Measurements from ENCODE around the gene IFT74. TPM values are rescaled to one million over a fixed set of nuclear protein-coding genes. Genes with fewer than 3 reads are reported as not detected.

Gene IFT74
- total RNA-seq, 1 donor from 2014 or later = 15.6 TPM

DNA sequence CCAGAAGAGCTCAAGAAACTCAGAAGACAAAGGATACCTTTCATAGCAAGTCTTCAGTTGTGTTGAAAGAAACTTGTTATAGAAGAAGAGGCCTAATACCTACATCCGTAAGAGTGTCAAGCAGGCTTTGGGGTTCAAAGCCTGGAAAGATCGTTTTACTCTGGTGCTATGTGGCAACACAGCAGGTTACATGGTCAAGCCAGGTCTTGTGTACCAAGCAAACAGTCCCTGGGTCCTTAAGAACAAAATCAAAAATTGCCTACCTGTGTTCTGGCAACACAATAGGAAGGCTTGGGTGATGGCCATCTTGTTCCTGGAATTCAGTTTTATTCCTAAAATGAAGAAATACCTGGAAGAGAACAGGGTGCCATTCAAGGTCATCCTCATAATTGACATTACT lies 81.3 kb downstream of the IFT74 start:
- no peaks in the 10 kb centered on the region for H3K4me1 ChIP-seq
- H3K4me3 ChIP-seq = no peak overlapping the region
- H3K36me3 ChIP-seq = no peaks in the 10 kb centered on the region
- DNase-seq (no peak), ATAC-seq (no peak)
- H3K27ac ChIP-seq = no peak overlapping the region
- TF ChIP-seq, protein P1, sequence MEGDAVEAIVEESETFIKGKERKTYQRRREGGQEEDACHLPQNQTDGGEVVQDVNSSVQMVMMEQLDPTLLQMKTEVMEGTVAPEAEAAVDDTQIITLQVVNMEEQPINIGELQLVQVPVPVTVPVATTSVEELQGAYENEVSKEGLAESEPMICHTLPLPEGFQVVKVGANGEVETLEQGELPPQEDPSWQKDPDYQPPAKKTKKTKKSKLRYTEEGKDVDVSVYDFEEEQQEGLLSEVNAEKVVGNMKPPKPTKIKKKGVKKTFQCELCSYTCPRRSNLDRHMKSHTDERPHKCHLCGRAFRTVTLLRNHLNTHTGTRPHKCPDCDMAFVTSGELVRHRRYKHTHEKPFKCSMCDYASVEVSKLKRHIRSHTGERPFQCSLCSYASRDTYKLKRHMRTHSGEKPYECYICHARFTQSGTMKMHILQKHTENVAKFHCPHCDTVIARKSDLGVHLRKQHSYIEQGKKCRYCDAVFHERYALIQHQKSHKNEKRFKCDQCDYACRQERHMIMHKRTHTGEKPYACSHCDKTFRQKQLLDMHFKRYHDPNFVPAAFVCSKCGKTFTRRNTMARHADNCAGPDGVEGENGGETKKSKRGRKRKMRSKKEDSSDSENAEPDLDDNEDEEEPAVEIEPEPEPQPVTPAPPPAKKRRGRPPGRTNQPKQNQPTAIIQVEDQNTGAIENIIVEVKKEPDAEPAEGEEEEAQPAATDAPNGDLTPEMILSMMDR (IDR thresholded peaks at IDR 0.05) = no peak
- intact Hi-C loops (cut with DNase I) = loop anchor here (10.0 kb wide), 1 partner anchor 63 kb away; no protein-coding TSS in a partner anchor
- H3K9me3 ChIP-seq = no peaks in the 10 kb centered on the region
- no peaks in the 10 kb centered on the region for H3K27me3 ChIP-seq (ENCODE audit: low read depth)

DNA sequence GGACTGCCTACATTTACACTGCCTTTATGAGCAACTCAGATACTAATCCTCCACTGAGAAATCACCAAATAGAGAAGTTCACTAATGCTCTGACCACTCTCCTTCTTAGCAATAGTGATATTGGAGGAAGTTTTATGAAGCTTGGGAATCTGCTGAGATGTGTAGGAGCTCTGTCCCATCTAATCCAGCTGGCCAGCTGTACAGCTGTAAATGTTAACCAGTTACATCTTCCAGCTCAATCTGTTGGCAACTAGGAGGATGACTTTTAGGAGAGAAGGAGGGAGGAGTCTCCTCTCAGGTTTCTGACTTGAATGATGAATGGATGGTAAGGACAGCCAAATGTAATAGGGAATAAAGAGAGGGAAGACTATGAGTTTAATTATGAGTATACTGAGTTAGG lies 85.5 kb downstream of the IFT74 start:
- intact Hi-C loops (cut with DNase I) = no loop called here
- DNase-seq (no peak), ATAC-seq (no peak)
- Histone ChIP-seq H3K9me3 (no peaks in the 10 kb centered on the region), H3K36me3 (no peaks in the 10 kb centered on the region), H3K4me1 (no peaks in the 10 kb centered on the region), H3K4me3 (no peak overlapping the region), H3K27ac (no peak overlapping the region), H3K27me3 (ENCODE audit: low read depth) (no peaks in the 10 kb centered on the region)
- TF ChIP-seq, protein P1 (IDR thresholded peaks at IDR 0.05) = no peak

DNA sequence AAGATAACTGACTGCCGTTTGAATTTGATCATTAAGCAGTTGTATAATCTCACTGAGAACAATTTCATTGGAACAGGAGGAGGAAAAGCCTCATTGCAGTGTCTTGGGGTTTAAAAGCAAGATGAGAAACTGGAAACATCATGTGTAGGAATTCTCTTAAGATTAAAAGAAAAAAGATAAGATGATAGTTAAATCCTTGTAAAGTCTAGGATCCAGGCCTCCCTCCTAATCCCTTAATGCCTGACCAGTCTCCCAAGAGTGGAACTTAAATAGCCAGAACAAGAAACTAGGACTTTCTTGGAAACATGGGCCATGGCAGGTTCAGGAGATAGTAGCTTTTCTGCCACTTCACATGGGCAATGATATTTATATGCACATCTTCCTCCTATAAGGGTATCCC lies 86.3 kb downstream of the IFT74 start:
- Histone ChIP-seq H3K4me1 (no peaks in the 10 kb centered on the region), H3K4me3 (no peak overlapping the region), H3K36me3 (peaks cover 3% of the 10 kb centered on the region), H3K9me3 (no peaks in the 10 kb centered on the region), H3K27me3 (ENCODE audit: low read depth) (no peaks in the 10 kb centered on the region), H3K27ac (no peak overlapping the region)
- DNase-seq = no peak
- TF ChIP-seq, protein P1 (IDR thresholded peaks at IDR 0.05) = no peak
- ATAC-seq = no peak
- intact Hi-C loops (cut with DNase I) = no loop called here

DNA sequence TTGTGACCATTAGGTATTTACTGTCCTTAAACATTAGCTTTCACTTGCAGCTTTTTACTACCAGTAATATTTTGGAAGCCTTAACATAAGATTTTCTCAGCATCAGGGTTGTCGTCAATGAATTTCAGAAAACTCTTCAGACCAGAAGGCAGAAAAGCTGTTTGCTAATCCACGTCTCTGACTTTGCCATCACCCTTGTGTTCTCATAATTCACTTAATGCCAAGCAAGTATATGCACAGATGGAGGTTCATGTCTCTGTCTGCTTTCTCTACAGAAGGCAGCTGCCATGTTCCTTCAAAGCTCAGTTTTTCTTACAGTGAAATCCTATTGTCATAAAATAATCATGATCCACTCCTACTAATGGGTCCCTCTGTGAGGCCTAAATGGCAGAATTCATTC lies 87.0 kb downstream of the IFT74 start:
- H3K36me3 ChIP-seq = peaks cover 10% of the 10 kb centered on the region
- no peak overlapping the region for H3K4me3 ChIP-seq
- ATAC-seq (no peak), DNase-seq (no peak)
- TF ChIP-seq, protein P1 (IDR thresholded peaks at IDR 0.05) = no peak
- intact Hi-C loops (cut with DNase I) = no loop called here
- no peaks in the 10 kb centered on the region for H3K27me3 ChIP-seq (ENCODE audit: low read depth)
- H3K4me1 ChIP-seq = no peaks in the 10 kb centered on the region
- no peaks in the 10 kb centered on the region for H3K9me3 ChIP-seq
- H3K27ac ChIP-seq = no peak overlapping the region

DNA sequence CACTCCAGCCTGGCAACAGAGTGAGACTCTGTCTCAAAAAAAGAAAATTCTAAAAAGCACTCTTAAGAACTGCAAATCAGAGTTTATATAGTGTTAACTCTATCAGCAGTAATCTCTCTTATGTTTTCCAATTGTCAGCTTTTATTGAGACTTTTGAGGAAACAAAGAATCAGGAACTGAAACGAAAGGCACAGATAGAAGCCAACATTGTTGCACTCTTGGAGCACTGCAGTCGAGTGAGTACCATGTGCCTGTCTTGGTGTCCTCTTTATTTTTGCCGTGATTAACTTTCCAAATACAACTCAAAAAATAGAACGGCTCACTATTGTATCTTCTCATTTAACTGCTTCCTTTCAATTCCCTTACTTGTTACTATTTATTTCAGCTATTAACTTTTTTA lies 90.9 kb downstream of the IFT74 start:
- Histone ChIP-seq H3K27me3 (ENCODE audit: low read depth) (no peaks in the 10 kb centered on the region), H3K36me3 (peaks cover 20% of the 10 kb centered on the region), H3K27ac (no peak overlapping the region), H3K4me3 (no peak overlapping the region), H3K4me1 (no peaks in the 10 kb centered on the region), H3K9me3 (no peaks in the 10 kb centered on the region)
- no peak for DNase-seq
- TF ChIP-seq, protein P1 (IDR thresholded peaks at IDR 0.05) = no peak
- intact Hi-C loops (cut with DNase I) = no loop called here
- ATAC-seq = no peak

Data from lower lobe of right lung (tissue), 2 donors.